IMR-90 (cell line): ENCODE measurements around the gene DNAJC6. TPM values are rescaled to one million over a fixed set of nuclear protein-coding genes. Genes with fewer than 3 reads are reported as not detected.

Experiments used
- ATAC-seq: fragments of 200-7000 bp; cut with Tn5 transposase; 2 replicates; pipeline ENCODE4 v1.9.1; 2020; ENCODE audit warnings: low read depth, mild to moderate bottlenecking, moderate library complexity
- BruUV-seq: library from RNA; stranded (reverse); fragments of 400-500 nt; replicated peaks from 2 replicates; lab custom pipeline; 2021; lab: Mats Ljungman, UMichigan
- CTCF ChIA-PET: fragments of 300-600 bp; formaldehyde crosslinking; extraction: SDS; loops from one replicate; lab custom pipeline; 2021; ENCODE audit warnings: antibody characterized with exemption; lab: Yijun Ruan, JAX
- POLR2A ChIA-PET: fragments of 300-600 bp; sonication (Branson Sonifier 250); formaldehyde crosslinking; loops from one replicate; lab custom pipeline; 2022; ENCODE audit warnings: antibody characterized with exemption; ENCODE audit not compliant: unreplicated experiment; lab: Charles Lee
- DNase-seq: peaks from one replicate; pipeline ENCODE4 v3.0.0; 2013
- H2AFZ ChIP-seq: replicated peaks from 2 replicates; pipeline ENCODE3; 2013; ENCODE audit warnings: low read length, mild to moderate bottlenecking; ENCODE audit not compliant: poor library complexity
- H2AK5ac ChIP-seq: 2 replicates; pipeline ENCODE4 v1.6.1; 2013; ENCODE audit warnings: low read depth, low read length, inconsistent platforms
- H2AK9ac ChIP-seq: replicated peaks from 2 replicates; pipeline ENCODE3; 2013; ENCODE audit warnings: mild to moderate bottlenecking, low read depth, low read length, moderate library complexity; ENCODE audit not compliant: poor library complexity
- H2BK120ac ChIP-seq: 2 replicates; pipeline ENCODE4 v1.6.1; 2013; ENCODE audit warnings: low read depth, low read length, inconsistent platforms
- H2BK15ac ChIP-seq: 3 replicates; pipeline ENCODE4 v1.6.1; 2013; ENCODE audit warnings: low read depth, low read length, inconsistent platforms
- H2BK20ac ChIP-seq: 2 replicates; pipeline ENCODE4 v1.6.1; 2013; ENCODE audit warnings: low read depth, mild to moderate bottlenecking, inconsistent platforms, low read length, moderate library complexity
- H2BK5ac ChIP-seq: 2 replicates; pipeline ENCODE4 v1.6.1; 2013; ENCODE audit warnings: mild to moderate bottlenecking, low read depth, low read length, inconsistent platforms; ENCODE audit not compliant: poor library complexity, severe bottlenecking
- H3K14ac ChIP-seq: replicated peaks from 2 replicates; pipeline ENCODE4 v1.6.1; 2013; ENCODE audit warnings: low read depth, low read length, inconsistent platforms
- H3K18ac ChIP-seq: 2 replicates; pipeline ENCODE4 v1.6.1; 2013; ENCODE audit warnings: low read depth, low read length, control low read depth
- H3K23ac ChIP-seq: 2 replicates; pipeline ENCODE4 v1.6.1; 2013; ENCODE audit warnings: low read depth, low read length, inconsistent platforms
- H3K27ac ChIP-seq: 2 replicates; pipeline ENCODE4 v1.5.1; 2013; ENCODE audit warnings: mild to moderate bottlenecking, control low read depth, low read length; ENCODE audit not compliant: insufficient read depth
- H3K27me3 ChIP-seq: 2 replicates; pipeline ENCODE4 v1.6.1; 2013; ENCODE audit warnings: low read length; ENCODE audit not compliant: control insufficient read depth, insufficient read depth
- H3K36me3 ChIP-seq: 2 replicates; pipeline ENCODE4 v1.6.1; 2013; ENCODE audit warnings: low read length, mixed read lengths; ENCODE audit not compliant: control insufficient read depth, insufficient read depth
- H3K4ac ChIP-seq: 2 replicates; pipeline ENCODE4 v1.6.1; 2013; ENCODE audit warnings: low read depth, low read length, inconsistent platforms
- H3K4me1 ChIP-seq: 2 replicates; pipeline ENCODE4 v1.6.1; 2013; ENCODE audit warnings: low read length, mixed read lengths; ENCODE audit not compliant: control insufficient read depth, insufficient read depth
- H3K4me2 ChIP-seq: 2 replicates; pipeline ENCODE4 v1.6.1; 2013; ENCODE audit warnings: low read depth, mild to moderate bottlenecking, control low read depth, low read length, moderate library complexity
- H3K4me3 ChIP-seq: 2 replicates; pipeline ENCODE4 v1.5.1; 2013; ENCODE audit warnings: low read depth, mild to moderate bottlenecking, control low read depth, low read length, moderate library complexity; ENCODE audit not compliant: insufficient read depth
- H3K56ac ChIP-seq: 2 replicates; pipeline ENCODE4 v1.6.1; 2013; ENCODE audit warnings: low read length, inconsistent platforms; ENCODE audit not compliant: insufficient read depth; ENCODE audit errors: extremely low read depth
- H3K79me1 ChIP-seq, 2 experiments: 2 replicates each; pipeline ENCODE4 v1.6.1; 2013; ENCODE audit warnings: low read length in 2 of 2, inconsistent platforms in 1 of 2, low read depth in 1 of 2
- H3K9ac ChIP-seq: 2 replicates; pipeline ENCODE4 v1.6.1; 2013; ENCODE audit warnings: low read depth, low read length, control low read depth
- H3K9me1 ChIP-seq: 2 replicates; pipeline ENCODE4 v1.6.1; 2013; ENCODE audit warnings: low read length, inconsistent platforms; ENCODE audit not compliant: insufficient read depth
- H3K9me3 ChIP-seq: 2 replicates; pipeline ENCODE4 v1.6.1; 2013; ENCODE audit warnings: low read length; ENCODE audit not compliant: control insufficient read depth, insufficient read depth
- H4K20me1 ChIP-seq: 2 replicates; pipeline ENCODE4 v1.6.1; 2013; ENCODE audit warnings: low read length, inconsistent platforms; ENCODE audit not compliant: insufficient read depth
- H4K5ac ChIP-seq: 2 replicates; pipeline ENCODE4 v1.6.1; 2013; ENCODE audit warnings: mild to moderate bottlenecking, low read depth, low read length, control low read depth
- H4K8ac ChIP-seq, 2 experiments: 2 replicates each; pipeline ENCODE4 v1.6.1; 2013; ENCODE audit warnings: low read depth in 2 of 2, low read length in 2 of 2, control low read depth in 1 of 2, inconsistent platforms in 1 of 2
- H4K91ac ChIP-seq: 2 replicates; pipeline ENCODE4 v1.6.1; 2013; ENCODE audit warnings: low read depth, low read length, inconsistent platforms; ENCODE audit not compliant: insufficient read depth
- CHD1 ChIP-seq: IDR thresholded peaks from 2 replicates; pipeline ENCODE4 v1.6.1; 2012; ENCODE audit warnings: low read depth, low read length, improper control_type of control experiment
- FOS ChIP-seq: fragments of 150-350 bp; IDR thresholded peaks from 2 replicates; pipeline ENCODE4 v1.6.1; 2016; ENCODE audit warnings: low read depth, low read length
- MAFK ChIP-seq: IDR thresholded peaks from 2 replicates; pipeline ENCODE4 v1.6.1; 2012; ENCODE audit warnings: low read depth, low read length, improper control_type of control experiment
- MAZ ChIP-seq: IDR thresholded peaks from 2 replicates; pipeline ENCODE4 v1.6.1; 2012; ENCODE audit warnings: low read depth, mild to moderate bottlenecking, low read length, improper control_type of control experiment, moderate library complexity, borderline replicate concordance
- MXI1 ChIP-seq: IDR thresholded peaks from 2 replicates; pipeline ENCODE4 v1.6.1; 2012; ENCODE audit warnings: low read depth, mild to moderate bottlenecking, low read length, moderate library complexity, borderline replicate concordance
- RAD21 ChIP-seq: IDR thresholded peaks from 2 replicates; pipeline ENCODE4 v1.6.1; 2012; ENCODE audit warnings: low read length, improper control_type of control experiment
- RFX5 ChIP-seq: IDR thresholded peaks from 2 replicates; pipeline ENCODE4 v1.8.0; 2012; ENCODE audit warnings: low read depth, mild to moderate bottlenecking, low read length, moderate library complexity
- SMC3 ChIP-seq: fragments of 150-350 bp; IDR thresholded peaks from 2 replicates; pipeline ENCODE4 v1.6.1; 2016; ENCODE audit warnings: low read depth, mild to moderate bottlenecking, antibody characterized with exemption, low read length, moderate library complexity
- WGBS, 2 experiments: methylation state at CpG; one replicate each; pipeline versions ENCODE4 v1.1.5 to v1.1.7; 2013; ENCODE audit warnings: missing lambda C conversion rate in 2 of 2; ENCODE audit not compliant: insufficient read length in 1 of 2; ENCODE audit errors: extremely low coverage in 2 of 2; 5-methylcytosine and 5-hydroxymethylcytosine counted together
- dilution Hi-C: fragments of 300-500 bp; cut with HindIII; formaldehyde crosslinking; loops from one replicate; pipeline ENCODE4 v1.14.3; 2018; ENCODE audit warnings: low sequenced_read_pairs; ENCODE audit not compliant: unreplicated experiment
- in situ Hi-C: fragments of 300-500 bp; cut with MboI; formaldehyde crosslinking; loops from 3 replicates; pipeline ENCODE4 v1.14.3; 2019; ENCODE audit warnings: low sequenced_read_pairs, inconsistent platforms, mixed read lengths
- intact Hi-C: fragments of 100-400 bp; cut with micrococcal nuclease; formaldehyde crosslinking; loops from 2 replicates; pipeline ENCODE4 v1.10.0; 2022
- polyA plus RNA-seq, 3 experiments: library from polyadenylated mRNA; depleted of rRNA; stranded (reverse); fragments of >200 nt; gene quantifications; 2 replicates each; pipeline ENCODE4 v1.2.3, GENCODE V29; 2012; ENCODE audit warnings: low replicate concordance in 1 of 3
- total RNA-seq: library from RNA; depleted of rRNA; stranded (reverse); fragments of >200 nt; gene quantifications from 2 replicates; pipeline ENCODE4 v1.2.3, GENCODE V29; 2012
- TF ChIP-seq, protein P1 (sequence below): fragments of 150-350 bp; IDR thresholded peaks from 2 replicates; pipeline ENCODE4 v1.6.1; 2017; ENCODE audit warnings: mild to moderate bottlenecking, antibody characterized with exemption, low read length, low read depth
- TF ChIP-seq, protein P2 (sequence below): fragments of 150-350 bp; IDR thresholded peaks from 2 replicates; pipeline ENCODE4 v1.6.1; 2016; ENCODE audit warnings: low read depth, mild to moderate bottlenecking, low read length, moderate library complexity, borderline replicate concordance

Gene DNAJC6
- total and polyA plus RNA-seq, 2 of the 4 experiments (the other 2 are of a cell fraction): 0.05 to 0.18 TPM

DNA sequence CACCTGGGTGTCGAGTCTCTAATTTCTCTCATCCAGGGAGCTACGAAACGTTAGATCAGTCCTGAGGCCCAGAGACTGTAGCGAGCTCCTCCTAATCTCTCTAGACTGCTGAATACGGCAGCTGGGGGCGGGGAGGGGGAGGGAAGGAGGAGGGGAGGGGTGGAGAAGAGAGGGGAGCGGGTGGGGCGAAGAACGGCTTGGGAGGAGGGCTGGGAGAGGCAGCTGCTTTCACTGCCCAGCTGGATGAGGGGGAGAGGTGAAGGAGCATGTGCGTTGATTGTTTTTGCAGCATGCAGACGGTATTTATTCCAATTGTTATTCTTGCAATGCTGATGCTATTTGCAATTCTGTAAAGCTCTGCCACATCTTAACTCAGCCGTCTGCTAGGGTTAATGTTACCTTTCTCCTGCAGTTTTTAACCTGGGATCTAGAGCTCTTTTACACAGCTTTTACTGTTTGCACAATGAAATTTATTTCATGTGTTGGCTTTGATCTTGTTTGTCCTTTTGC is 790 bp downstream of the DNAJC6 start:
- ChIA-PET CTCF (interaction anchor here (0.6 kb wide), 1 partner anchor 413 kb away, joined by 3 read pairs; no protein-coding TSS in a partner anchor), POLR2A (no interaction called here)
- no peaks in the 10 kb centered on the region for H3K9me1 ChIP-seq
- no peak overlapping the region for H3K9ac ChIP-seq
- no peak overlapping the region for H3K27ac ChIP-seq
- H4K91ac ChIP-seq: no peak overlapping the region
- dilution Hi-C loops (no loop called here), intact Hi-C loops (no loop called here), in situ Hi-C loops (no loop called here)
- no peak overlapping the region for H2AK5ac ChIP-seq
- no peak overlapping the region for H4K8ac ChIP-seq
- no peaks in the 10 kb centered on the region for H3K36me3 ChIP-seq
- WGBS, 2 experiments: no CpG with 5 or more reads among the region's 12 CpGs
- H3K27me3 ChIP-seq: peaks cover 7% of the 10 kb centered on the region
- H4K5ac ChIP-seq: no peak overlapping the region
- no peaks in the 10 kb centered on the region for H4K20me1 ChIP-seq
- peak overlapping the region; percentile 72 for H2AFZ ChIP-seq
- no peak overlapping the region for H2BK15ac ChIP-seq
- H2BK120ac ChIP-seq: no peak overlapping the region
- H3K14ac ChIP-seq: no peak overlapping the region
- no peak overlapping the region for H2AK9ac ChIP-seq
- no peak overlapping the region for H3K56ac ChIP-seq
- 0 out of 2 replicates have a peak, but pooled peaks cover 2% of the 10 kb centered on the region for H3K9me3 ChIP-seq
- H2BK5ac ChIP-seq: no peak overlapping the region
- H3K18ac ChIP-seq: no peak overlapping the region
- H3K23ac ChIP-seq: no peak overlapping the region
- TF ChIP-seq, protein P1, sequence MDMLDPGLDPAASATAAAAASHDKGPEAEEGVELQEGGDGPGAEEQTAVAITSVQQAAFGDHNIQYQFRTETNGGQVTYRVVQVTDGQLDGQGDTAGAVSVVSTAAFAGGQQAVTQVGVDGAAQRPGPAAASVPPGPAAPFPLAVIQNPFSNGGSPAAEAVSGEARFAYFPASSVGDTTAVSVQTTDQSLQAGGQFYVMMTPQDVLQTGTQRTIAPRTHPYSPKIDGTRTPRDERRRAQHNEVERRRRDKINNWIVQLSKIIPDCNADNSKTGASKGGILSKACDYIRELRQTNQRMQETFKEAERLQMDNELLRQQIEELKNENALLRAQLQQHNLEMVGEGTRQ: no peak
- TF ChIP-seq, protein P2, sequence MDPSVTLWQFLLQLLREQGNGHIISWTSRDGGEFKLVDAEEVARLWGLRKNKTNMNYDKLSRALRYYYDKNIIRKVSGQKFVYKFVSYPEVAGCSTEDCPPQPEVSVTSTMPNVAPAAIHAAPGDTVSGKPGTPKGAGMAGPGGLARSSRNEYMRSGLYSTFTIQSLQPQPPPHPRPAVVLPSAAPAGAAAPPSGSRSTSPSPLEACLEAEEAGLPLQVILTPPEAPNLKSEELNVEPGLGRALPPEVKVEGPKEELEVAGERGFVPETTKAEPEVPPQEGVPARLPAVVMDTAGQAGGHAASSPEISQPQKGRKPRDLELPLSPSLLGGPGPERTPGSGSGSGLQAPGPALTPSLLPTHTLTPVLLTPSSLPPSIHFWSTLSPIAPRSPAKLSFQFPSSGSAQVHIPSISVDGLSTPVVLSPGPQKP: no peak
- TF ChIP-seq SMC3 (no peak), RAD21 (no peak), MAFK (no peak), MAZ (no peak), FOS (no peak), CHD1 (no peak), RFX5 (no peak), MXI1 (no peak)
- H3K4me3 ChIP-seq: no peak overlapping the region
- ATAC-seq: peak; percentile 58
- no TSS peak for BruUV-seq
- H3K4me1 ChIP-seq: no peaks in the 10 kb centered on the region
- no peak overlapping the region for H3K4ac ChIP-seq
- no peak for DNase-seq
- no peaks in the 10 kb centered on the region for H3K79me1 ChIP-seq
- H3K4me2 ChIP-seq: peak overlapping the region; percentile 74; the same call in 1 of the 2 replicates
- H2BK20ac ChIP-seq: no peak overlapping the region
